ENCODE measurements around the gene ABCA5. TPM values are rescaled to one million over a fixed set of nuclear protein-coding genes. Genes with fewer than 3 reads are reported as not detected.

ABCA5 gene
- total RNA-seq, 1 experiment from 2014 or later: 13.3 TPM

DNA sequence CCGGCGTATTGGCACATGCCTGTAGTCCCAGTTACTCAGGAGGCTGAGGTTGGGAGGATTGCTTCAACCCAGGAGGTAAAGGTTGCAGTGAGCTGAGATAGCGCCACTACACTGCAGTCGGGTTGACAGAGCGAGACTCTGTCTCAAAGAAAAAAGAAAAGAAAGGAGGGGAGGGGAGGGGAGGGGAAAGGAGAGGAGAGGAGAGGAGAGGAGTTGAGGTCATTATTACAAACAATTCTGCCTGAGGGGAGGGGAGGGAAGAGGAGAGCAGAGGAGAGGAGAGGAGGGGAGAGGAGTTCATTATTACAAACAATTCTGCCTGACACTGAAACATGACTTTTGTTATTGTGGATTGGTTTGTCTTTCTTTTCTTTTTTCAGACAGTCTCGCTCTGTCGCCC lies 19.8 kb upstream of the ABCA5 start:
- no TSS peak for BruUV-seq (replicated peaks)
- ChIA-PET CTCF (no interaction called here), POLR2A (no interaction called here)
- Histone ChIP-seq H3K4me3 (ENCODE audit: low read depth in 2 of 2, low read length in 2 of 2) (no peak overlapping the region), H3K9me3 (ENCODE audit: control insufficient read depth, insufficient read depth, low read depth, low read length) (no peaks in the 10 kb centered on the region), H3K4me1 (ENCODE audit: control insufficient read depth, insufficient read depth, low read length) (no peaks in the 10 kb centered on the region; the same call in 1 of the 2 replicates), H3K36me3 (ENCODE audit: control insufficient read depth, insufficient read depth, low read length) (no peaks in the 10 kb centered on the region), H3K27me3 (ENCODE audit: control insufficient read depth, insufficient read depth, low read length) (no peaks in the 10 kb centered on the region), H3K27ac (ENCODE audit: low read length) (no peak overlapping the region)
- ATAC-seq: no peak
- in situ Hi-C loops (cut with HindIII; ENCODE audit: low pct_unique_long_range_greater_than_20kb, low sequenced_read_pairs): no loop called here
- TF ChIP-seq SIN3A (IDR thresholded peaks at IDR 0.05; ENCODE audit: borderline replicate concordance, insufficient read depth, low read depth, low read length): no peak
- no peak for TF ChIP-seq REST (IDR thresholded peaks at IDR 0.05; ENCODE audit: insufficient read depth in 1 of 2, low read depth in 2 of 2, low read length in 1 of 2)
- no peak for TF ChIP-seq TCF7L2 (IDR thresholded peaks at IDR 0.05; ENCODE audit: low read depth, low read length)
- TF ChIP-seq POLR2AphosphoS5 (IDR thresholded peaks at IDR 0.05; ENCODE audit: low read depth, low read length): no peak
- no peak for TF ChIP-seq CTCF (IDR thresholded peaks at IDR 0.05)
- no peak for DNase-seq (ENCODE audit: low read depth, low spot score)
- intact Hi-C loops (cut with micrococcal nuclease; ENCODE audit: unreplicated experiment): no loop called here

- Histone ChIP-seq H3K9me3 (ENCODE audit: control insufficient read depth, insufficient read depth, low read depth, low read length) (no peaks in the 10 kb centered on the region), H3K27ac (ENCODE audit: low read length) (no peak overlapping the region), H3K4me1 (ENCODE audit: control insufficient read depth, insufficient read depth, low read length) (no peaks in the 10 kb centered on the region), H3K27me3 (ENCODE audit: control insufficient read depth, insufficient read depth, low read length) (no peaks in the 10 kb centered on the region), H3K4me3 (ENCODE audit: low read depth in 2 of 2, low read length in 2 of 2) (no peak overlapping the region), H3K36me3 (ENCODE audit: control insufficient read depth, insufficient read depth, low read length) (no peaks in the 10 kb centered on the region)
- in situ Hi-C loops (cut with HindIII; ENCODE audit: low pct_unique_long_range_greater_than_20kb, low sequenced_read_pairs): no loop called here
- TF ChIP-seq CTCF (IDR thresholded peaks at IDR 0.05) (no peak), SIN3A (IDR thresholded peaks at IDR 0.05; ENCODE audit: borderline replicate concordance, insufficient read depth, low read depth, low read length) (no peak), REST (IDR thresholded peaks at IDR 0.05; ENCODE audit: insufficient read depth in 1 of 2, low read depth in 2 of 2, low read length in 1 of 2) (no peak), TCF7L2 (IDR thresholded peaks at IDR 0.05; ENCODE audit: low read depth, low read length) (no peak), POLR2AphosphoS5 (IDR thresholded peaks at IDR 0.05; ENCODE audit: low read depth, low read length) (no peak)
- BruUV-seq (replicated peaks): no TSS peak
- ChIA-PET POLR2A (no interaction called here), CTCF (interaction anchor here (0.7 kb wide), 1 partner anchor 16 kb away, joined by 8 read pairs; no protein-coding TSS in a partner anchor)
- intact Hi-C loops (cut with micrococcal nuclease; ENCODE audit: unreplicated experiment): no loop called here
- DNase-seq (ENCODE audit: low read depth, low spot score) (no peak), ATAC-seq (no peak)
Measured at GRCh38 chr17:69344939-69345338, 18.0 kb upstream of the ABCA5 start.
